HG03571 (cell line): ENCODE measurements around the gene PGR.
"Not testable (repeated sequence)": the region's sequence is repeated elsewhere in the genome, so short reads cannot be mapped to it uniquely, and the experiment has no call there.

Experiments used
- ATAC-seq: cut with Tn5 transposase; IDR thresholded peaks from one replicate; pipeline ENCODE4 v1.9.1; 2021; ENCODE audit not compliant: unreplicated experiment

The PGR gene

DNA sequence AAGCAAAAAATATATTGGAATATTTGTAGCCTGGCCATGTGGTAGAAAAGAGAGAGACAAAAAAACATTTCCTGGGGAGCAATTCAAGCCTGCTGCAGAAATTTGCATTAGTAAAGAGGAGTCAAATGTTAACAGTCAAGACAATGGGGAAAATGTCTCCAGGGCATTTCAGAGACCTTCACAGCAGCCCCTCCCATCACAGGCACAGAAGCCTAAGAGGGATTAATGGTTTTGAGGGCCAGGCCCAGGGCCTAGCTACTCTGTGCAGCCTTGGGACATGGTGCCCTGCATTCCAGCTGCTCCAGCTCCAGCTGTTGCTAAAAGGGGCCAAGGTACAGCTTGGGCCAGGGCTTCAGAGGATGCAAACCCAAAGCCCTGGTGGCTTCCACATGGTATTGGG, 46.8 kb downstream of the PGR start:
- no peak for ATAC-seq

DNA sequence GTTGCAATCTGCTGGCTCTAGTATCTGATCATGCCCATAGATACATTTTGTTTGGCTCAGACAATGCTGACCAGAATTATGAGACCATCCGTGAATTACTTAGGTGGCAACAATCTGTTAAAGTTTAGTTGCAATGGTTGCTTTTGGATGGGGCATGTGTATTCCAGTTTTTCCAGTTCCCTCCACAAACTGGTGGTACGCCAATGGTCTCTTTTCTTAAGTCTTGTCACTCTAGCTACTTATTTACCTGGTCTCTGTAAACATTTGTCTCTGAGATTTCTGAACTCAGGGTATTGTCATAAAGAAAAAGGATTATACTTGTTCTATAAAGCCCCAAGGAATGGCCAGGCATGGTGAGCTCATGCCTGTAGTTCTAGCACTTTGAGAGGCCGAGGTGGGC, 65.9 kb downstream of the PGR start:
- no peak for ATAC-seq

DNA sequence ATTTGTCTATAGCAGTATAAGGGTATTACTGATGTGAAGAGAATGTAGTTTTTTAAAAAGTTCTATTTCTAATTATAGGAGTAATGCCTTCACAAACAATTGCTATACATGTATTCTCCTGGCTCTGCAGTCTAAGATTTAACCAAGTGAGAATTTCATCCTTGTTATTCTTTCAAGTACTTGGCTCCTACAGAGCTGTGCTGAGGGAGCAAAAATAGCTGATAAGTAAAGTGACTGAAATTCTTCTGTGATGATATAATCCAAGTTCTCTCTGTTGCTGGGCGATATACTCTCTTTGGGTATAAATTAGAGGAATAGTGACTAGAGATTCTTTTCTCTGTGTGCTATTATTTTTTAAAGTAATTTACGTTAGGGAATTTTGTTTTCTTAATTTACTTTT, 68.0 kb downstream of the PGR start:
- no peak for ATAC-seq

DNA sequence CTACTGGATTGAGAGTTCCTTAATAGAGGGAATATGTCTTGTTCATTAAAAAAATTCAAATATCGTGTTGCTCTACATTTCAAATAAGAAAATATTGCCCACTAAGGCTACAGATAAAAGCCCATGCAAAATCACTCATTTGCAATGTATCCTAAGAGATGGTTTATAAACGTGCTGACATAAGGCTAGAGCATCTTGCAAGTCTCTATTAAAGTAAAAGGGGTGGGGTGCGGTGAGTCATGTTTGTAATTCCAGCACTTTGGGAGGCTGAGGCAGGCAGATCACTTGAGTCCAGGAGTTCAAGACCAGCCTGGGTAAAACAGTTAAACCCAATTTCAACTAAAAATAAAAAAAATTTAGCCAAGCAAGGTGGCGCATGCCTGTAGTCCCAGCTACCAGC, 70.3 kb downstream of the PGR start:
- no peak for ATAC-seq

DNA sequence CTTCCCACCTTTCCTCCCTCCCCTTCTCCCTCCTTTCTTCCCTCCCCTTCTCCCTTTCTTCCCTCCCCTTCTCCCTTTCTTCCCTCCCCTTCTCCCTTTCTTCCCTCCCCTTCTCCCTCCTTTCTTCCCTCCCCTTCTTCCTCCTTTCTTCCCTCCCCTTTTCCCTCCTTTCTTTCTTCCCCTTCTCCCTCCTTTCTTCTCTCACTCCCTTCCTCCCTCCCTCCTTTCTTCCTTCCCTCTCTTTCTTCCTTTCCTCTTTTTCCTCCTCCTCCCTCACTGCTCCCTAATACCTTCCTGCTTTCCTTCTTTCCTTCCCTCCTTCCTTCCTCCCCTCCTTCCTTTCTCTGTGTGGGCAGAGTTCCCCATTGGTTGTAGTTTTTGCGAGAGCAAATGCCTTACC, 76.1 kb downstream of the PGR start:
- ATAC-seq: no peak

DNA sequence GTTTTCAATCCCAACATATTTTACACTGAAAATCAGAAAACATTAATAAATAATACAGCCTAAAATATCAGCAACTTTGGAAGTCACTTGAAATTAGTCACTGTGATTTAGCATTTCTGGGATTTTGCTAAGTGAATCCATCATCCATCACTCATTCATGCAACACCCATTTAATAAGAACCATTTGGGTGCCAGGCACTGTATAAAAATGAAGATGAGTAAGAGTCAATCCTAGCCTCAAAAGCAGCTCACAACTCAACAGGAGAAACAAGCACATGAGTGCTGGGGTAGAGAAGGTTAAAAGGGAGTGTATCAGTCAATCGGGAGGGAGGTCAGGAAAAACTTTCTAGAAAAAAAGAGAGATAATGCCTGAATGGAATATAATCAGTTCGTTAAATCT, 77.9 kb downstream of the PGR start:
- ATAC-seq: no peak

DNA sequence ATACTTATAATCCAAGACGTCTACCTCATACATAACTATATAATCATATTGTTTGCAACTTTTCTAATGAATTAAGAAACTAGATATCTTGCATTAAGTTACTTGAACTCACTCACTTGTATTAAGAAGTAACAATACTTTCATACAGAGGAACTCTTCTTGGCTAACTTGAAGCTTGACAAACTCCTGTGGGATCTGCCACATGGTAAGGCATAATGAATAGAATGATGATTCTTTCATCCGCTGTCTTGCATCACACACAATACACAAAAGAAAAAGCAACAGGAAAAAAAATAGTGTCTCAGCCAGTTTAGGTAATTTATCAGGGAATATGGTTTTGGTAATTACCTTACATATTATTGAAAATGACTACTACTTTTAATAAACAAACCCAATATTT, 79.8 kb downstream of the PGR start:
- ATAC-seq: no peak

DNA sequence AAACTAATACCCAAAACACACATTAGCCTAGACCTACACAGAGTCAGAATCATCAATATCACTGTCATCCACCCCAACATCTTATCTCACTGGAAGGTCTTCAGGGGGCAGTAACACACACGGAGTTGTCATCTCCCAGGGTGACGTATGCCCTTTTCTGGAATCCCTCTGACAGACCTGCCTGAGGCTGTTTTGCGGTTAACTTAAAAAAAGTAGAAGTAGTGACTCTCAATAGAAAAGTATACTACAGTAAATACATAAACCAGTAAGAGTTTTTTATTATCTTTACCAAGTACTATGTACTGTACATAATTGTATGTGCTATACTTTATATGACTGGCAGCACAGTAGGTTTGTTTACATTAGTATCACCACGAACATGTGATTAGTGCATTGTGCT, 80.5 kb downstream of the PGR start:
- ATAC-seq: no peak

DNA sequence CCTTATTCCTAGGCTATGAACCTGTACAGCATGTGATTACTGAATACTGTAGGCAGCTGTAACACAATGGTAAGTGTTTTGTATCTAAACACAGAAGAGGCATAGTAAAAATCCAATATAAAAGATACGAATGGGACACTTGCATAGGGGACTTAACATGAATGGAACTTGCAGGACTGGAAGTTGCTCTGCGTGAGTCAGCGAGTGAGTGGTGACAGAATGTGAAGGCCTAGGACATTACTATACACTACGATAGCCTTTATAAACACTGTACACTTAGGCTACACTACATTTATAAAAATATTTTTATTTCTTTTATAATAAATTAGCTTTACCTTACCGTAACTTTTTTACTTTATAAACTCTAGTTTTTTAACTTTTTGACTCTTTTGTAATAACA, 81.1 kb downstream of the PGR start:
- no peak for ATAC-seq

DNA sequence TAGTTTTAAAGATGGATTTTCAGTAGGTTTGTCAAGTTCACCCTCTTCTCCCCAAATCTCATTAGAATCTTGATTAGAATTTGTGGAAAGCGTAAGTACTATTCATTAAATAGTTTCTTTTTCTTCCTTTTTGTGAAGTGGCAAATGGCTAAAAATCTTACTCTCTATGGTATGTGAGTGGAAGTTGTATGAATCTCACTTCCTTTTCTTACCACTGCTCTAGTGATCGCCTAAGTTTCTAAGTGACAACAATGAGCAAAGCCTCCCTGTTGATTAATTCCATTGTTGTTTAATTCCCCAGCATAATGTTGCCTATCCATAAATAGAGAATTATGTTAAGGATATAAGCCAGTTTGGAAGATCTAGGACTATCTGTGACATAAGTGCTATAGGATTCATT, 82.7 kb downstream of the PGR start:
- no peak for ATAC-seq

DNA sequence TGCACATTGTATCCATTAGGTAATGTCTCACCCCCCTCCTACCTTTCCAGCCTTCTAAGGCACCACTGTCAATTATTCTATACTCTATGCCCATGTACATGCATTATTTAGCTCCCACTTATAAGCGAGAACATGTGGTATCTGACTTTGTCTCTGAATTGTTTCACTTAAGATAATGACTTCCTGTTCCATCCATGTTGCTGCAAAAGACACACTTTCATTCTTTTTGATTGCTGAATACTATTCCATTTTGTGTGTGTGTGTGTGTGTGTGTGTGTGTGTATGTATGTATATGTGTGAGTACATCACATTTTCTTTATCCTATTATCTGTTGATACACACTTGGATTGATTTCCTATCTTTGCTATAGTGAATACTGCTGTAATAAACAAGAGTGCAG, 84.2 kb downstream of the PGR start:
- no peak for ATAC-seq

DNA sequence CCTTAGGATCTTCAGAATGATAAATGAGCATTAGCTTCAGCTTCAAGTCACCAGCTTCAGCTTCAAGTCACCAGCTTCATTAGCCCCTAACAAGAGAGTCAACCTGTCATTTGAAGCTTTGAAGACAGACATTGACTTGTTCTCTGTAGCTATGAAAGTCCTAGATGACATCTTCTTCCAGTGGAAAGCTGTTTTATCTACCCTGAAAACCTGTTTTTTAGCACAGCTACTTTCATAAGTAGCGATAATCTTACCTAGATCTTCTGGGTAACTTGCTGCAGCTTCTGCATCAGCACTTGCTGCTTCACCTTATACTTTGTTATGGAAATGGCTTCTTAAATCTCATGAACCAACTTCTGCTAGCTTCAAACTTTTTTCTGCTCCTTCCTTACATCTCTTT, 85.7 kb downstream of the PGR start:
- no peak for ATAC-seq

DNA sequence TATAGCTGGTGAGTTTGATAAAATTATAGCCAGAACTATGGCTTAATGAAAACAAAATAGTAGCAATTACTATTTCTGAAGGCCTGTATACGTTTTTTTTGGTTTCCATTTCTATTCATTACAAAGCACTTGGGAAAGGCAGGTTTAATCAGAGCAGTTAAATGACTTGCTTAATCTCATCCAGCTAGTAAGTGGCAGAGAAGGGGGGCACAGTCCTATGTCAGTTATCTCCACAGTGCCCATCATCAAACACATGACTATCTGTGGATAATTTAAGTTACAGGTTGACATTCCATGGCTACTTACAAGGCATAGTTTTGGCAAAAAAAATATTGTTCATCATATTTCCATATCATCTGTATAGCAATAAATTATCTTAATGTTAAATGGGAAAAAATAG, 93.7 kb downstream of the PGR start:
- no peak for ATAC-seq

DNA sequence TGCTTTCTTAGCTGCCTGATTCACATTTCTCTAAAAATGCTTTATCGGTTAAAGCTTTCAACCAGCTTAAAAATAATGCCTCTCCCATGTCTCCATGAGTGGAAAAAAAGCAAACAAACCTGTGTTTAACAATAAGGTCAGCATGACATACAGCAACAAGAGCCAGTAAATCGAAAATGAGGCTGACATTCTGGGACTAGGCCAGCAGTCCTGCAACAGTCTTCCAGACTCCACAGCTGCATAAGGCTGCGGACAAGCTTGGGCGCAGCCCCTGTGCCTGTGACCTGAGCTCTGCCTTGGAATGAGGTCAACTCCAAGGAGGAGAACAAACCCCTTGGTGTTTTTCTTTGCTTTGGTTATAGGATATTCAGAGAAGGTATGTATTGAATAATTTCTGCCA, 95.5 kb downstream of the PGR start:
- ATAC-seq: no peak

DNA sequence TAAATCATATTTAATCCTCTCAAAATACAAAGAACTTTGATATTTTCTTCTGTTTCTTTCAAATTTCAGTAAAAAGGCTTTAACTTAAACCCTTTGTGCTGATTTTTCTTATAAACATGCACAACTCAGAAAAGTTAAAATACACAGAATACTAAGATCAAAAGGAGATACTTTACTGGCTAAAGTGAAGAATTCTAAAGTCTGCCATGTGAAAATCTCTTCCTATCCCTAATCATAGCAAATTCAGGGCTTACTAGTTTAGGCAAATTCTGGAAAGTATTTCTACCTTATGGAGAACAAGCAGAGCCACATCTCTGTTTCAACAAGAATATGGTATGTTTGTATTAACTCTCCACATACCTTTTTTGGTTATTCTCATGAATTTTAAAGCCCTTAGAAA, 96.6 kb downstream of the PGR start:
- no peak for ATAC-seq

DNA sequence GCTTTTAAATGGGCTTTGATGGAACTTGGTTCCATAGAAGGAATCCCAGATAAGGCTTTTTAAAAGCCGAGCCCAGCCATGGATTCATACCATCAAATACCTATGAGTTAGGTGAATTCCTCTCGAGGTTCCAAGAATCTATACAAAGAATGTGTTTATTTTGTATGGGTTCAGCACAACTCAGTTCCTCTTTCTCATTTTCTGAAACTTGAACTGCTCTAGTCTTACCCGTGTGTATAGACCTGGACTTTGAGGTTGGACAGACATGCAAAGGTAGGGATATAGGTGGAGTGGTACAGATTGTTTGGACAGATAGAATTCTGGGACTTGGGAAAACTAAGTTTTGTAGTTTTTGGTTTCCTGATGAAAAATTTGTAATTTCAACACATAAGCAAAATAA, 97.9 kb downstream of the PGR start:
- no peak for ATAC-seq

DNA sequence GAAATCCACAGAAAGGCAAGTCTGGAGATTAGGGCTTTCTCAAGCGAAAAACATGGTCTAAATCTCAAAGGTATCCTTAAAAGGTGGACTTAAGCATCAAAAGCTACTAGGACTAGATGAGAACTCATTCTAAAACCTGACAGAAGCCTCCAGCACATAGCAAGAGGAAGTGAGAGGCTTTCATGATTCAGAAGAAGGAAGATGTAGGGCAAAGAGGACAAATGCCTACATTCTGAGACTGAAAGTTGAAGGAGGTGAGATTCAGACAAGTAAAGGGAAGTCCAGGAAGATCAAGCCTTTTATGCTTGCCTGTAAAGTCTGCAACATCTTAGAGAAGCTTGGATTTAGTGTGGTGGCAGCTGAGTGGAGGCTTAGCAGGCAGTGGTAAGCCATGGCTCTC, 98.9 kb downstream of the PGR start:
- ATAC-seq: no peak

DNA sequence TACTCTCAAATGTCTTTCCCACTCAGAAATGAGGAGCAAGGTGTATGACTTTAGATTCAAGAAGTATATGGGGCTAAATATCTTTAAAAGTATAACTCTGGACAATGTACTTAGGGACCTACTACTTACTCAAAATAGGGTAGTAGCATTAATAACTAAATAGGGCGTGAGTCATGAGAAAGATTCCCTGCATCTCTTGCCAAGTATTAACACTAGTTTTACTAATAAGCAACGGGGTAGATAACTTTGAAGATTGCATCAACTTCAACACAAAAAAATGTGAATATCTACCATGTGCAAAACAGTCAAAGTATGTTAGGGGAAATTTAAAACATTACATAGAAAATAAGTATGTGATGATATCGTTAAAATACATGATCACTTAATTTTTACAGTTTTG, 99.6 kb downstream of the PGR start:
- no peak for ATAC-seq

DNA sequence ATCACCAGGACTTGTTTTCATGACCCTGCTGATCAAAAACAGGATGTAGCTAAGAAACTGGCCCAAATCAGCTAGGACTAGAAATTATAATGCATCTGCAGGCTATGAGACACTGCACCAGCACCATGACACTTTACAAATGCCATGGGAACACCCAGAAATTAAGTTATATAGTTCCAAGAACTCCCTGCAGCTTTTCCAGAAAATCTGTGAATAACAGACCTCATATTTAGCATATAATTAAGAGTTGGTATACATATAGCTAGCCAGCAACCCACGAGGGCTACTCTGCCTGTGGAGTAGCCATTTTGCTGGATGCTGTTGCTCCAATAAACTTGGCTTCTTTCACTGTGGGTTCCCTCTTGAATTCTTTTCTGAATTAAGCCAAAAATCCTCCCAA, 101.0 kb downstream of the PGR start:
- no peak for ATAC-seq

DNA sequence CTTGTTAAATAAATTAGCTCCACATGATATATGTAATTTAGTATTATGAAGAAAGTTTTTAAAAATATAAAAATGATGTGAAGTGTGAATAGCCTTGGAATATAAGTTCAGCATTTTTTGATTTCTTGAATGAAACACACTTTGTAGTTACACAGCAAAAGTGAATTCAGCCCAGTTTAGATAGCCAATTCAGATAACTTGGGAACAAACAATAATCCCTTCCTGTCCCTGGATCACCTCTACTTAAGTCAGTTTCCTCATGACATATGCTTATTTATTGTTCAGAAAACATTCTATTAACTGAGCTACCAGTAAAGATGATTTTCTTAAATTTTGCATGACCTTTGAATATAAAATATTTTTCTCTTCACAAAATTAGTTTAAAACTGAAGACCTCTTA, 107.4 kb downstream of the PGR start:
- no peak for ATAC-seq

DNA sequence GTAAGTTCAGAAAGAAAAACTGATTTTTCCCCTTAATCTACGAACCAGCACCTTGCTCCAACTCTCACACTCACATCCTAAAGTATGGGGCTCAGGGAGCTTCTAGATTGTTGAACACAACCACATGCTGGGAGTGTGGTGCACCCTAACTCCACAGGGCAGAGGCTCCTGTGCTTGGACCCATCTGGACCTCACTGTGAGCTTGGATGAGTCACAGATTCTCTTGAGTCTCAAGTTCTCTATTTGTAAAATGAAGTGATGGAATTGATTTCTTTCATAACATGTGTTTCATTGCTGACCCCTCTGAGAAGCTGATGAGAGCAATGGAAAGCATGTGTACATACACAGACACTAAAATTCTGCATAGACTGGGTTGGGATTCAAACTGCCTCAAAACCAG, 109.7 kb downstream of the PGR start:
- ATAC-seq: no peak

DNA sequence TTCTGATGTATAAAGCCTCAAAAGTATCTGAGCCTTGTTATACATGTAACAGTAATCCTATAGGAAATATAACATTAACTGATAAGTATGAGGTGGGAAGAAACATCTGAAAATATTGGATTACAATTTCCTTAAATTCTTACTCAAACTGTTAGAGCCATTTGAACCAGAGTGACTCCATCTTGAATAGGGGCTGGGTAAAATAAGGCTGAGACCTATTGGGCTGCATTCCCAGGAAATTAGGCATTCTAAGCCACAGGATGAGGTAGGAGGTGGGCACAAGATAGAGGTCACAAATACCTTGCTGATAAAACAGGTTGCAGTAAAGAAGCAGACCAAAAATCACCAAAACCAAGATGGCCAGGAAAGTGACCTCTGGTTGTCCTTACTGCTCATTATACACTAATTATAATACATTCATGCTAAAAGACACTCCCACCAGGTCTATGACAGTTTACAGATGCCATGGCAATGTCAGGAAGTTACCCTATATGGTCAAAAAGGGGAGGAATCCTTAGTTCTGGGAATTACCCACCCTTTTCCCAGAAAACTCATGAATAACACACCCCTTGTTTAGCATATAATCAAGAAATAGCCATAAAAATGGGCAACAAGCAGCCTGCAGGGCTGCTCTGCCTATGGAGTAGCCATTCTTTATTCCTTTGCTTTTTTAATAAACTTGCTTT, 114.9 kb downstream of the PGR start:
- no peak for ATAC-seq

DNA sequence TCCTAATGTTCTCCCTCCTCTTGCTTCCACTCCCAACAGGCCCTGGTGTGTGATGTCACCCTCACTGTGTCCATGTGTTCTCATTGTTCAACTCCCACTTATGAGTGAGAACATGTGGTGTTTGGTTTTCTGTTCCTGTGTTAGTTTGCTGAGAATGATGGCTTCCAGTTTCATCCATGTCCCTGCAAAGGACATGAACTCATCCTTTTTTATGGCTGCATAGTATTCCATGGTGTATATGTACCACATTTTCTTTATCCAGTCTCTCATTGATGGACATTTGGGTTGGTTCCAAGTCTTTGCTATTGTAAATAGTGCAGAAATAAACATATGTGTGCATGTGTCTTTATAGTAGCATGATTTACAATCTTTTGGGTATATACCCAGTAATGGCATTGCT, 115.9 kb downstream of the PGR start:
- not testable (repeated sequence) for ATAC-seq

DNA sequence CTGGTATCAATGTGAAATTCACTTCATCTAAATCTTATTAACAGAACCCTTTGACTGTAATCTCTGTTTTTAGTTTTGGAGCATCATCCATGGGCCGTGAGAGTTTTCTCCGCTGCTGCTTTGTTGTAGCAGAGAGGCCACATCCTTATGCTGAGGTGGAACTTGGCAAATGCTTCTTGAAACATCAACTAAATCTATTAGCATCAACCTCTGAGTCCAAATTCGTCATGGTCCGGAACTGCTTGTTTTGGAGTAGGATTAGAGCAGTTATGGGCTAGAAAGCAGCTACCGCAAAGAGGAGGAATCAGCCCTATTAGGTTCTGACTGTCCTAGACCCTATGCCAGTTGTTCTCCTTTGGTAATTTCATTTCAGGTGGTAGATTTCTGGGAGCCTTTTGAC, 117.7 kb downstream of the PGR start:
- no peak for ATAC-seq
